Dendritic cell treated with granulocyte-macrophage colony-stimulating factor and Interleukin-4, amounts not matched to agents 40 ng/mL and 50 ng/mL, for 4 days (primary cell): ENCODE measurements around the gene KIRREL3.

Experiments
- H3K27ac Mint-ChIP-seq: one replicate; pipeline ENCODE4 v1.8.0; 2022; ENCODE audit warnings: mild to moderate bottlenecking, mixed read lengths
- H3K27me3 Mint-ChIP-seq: one replicate; pipeline ENCODE4 v1.8.0; 2022; ENCODE audit warnings: mild to moderate bottlenecking, mixed read lengths
- H3K36me3 Mint-ChIP-seq: one replicate; pipeline ENCODE4 v1.8.0; 2022; ENCODE audit warnings: low read depth, mixed read lengths
- H3K4me1 Mint-ChIP-seq: one replicate; pipeline ENCODE4 v1.8.0; 2022; ENCODE audit warnings: low read depth, mixed read lengths
- H3K4me3 Mint-ChIP-seq: one replicate; pipeline ENCODE4 v1.8.0; 2022; ENCODE audit warnings: mild to moderate bottlenecking, moderate library complexity, mixed read lengths
- H3K9me3 Mint-ChIP-seq: one replicate; pipeline ENCODE4 v1.8.0; 2022; ENCODE audit warnings: mixed read lengths
- intact Hi-C: fragments of 100-400 bp; cut with micrococcal nuclease; formaldehyde crosslinking; loops from one replicate; pipeline ENCODE4 v1.15.0; 2022

Gene KIRREL3

DNA sequence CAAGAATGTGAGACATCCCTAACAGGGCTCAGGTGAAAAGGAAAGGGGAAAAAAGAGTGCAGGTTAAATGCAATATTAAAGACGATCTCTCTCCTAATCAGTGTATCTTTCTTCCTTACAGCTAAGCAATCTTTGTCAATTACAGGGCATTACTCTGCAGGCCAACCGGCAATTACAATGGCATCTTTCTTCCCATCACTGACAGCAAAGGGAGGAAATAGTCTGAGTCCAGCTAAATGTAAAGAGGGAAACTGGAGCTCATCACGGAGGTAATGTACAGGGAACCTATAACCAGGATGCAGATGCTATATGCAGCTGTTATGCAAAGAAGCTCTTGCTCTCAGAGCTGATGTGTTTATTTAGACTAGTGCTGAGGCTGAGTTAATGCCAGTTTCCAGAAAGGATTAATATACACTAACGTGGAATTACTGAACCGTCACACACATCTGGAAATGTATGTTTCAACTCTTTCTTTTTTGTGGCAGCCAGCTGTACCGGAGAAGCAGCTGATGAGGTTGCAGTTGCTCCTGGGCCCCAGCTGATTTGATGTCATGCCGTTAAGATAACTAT is 121.6 kb downstream of the KIRREL3 start:
- Mint-ChIP-seq H3K27me3 (peaks cover 1% of the 10 kb centered on the region), H3K4me1 (no peaks in the 10 kb centered on the region), H3K4me3 (no peak overlapping the region), H3K27ac (no peak overlapping the region), H3K9me3 (no peaks in the 10 kb centered on the region), H3K36me3 (no peaks in the 10 kb centered on the region)
- intact Hi-C loops, result no loop called here

- Mint-ChIP-seq H3K9me3 (no peaks in the 10 kb centered on the region), H3K27me3 (peaks cover 1% of the 10 kb centered on the region), H3K36me3 (no peaks in the 10 kb centered on the region), H3K4me3 (no peak overlapping the region), H3K4me1 (no peaks in the 10 kb centered on the region), H3K27ac (no peak overlapping the region)
- intact Hi-C loops, result no loop called here
Observed at GRCh38 chr11:126874831-126875230, 125.7 kb downstream of the KIRREL3 start.

DNA sequence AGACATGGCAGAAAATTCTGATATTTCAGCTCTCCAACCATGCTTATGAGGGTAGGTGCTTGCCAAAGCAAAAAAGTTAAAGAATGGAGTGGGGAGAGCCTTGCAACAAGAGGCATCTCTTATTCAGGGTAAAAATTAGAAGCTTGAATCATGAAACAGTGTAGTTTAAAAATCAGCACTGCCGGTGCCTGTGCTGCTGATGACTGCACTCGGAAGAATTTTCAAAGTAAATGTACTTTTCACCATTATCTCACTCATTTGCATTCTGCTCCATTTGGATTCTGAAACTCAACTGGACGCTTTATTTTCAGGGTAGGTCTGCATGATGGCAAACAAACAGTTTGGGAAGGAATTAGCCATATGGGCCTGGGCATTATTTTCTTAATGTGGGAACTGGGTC is 126.3 kb downstream of the KIRREL3 start:
- intact Hi-C loops, result no loop called here
- Mint-ChIP-seq H3K4me1 (no peaks in the 10 kb centered on the region), H3K27ac (no peak overlapping the region), H3K9me3 (no peaks in the 10 kb centered on the region), H3K36me3 (no peaks in the 10 kb centered on the region), H3K4me3 (no peak overlapping the region), H3K27me3 (peaks cover 1% of the 10 kb centered on the region)

GRCh38 chr11:126871792-126872191 is 128.8 kb downstream of the KIRREL3 start:
- H3K36me3 Mint-ChIP-seq, result no peaks in the 10 kb centered on the region
- H3K4me3 Mint-ChIP-seq, result no peak overlapping the region
- H3K4me1 Mint-ChIP-seq, result no peaks in the 10 kb centered on the region
- H3K27ac Mint-ChIP-seq, result no peak overlapping the region
- peaks cover 1% of the 10 kb centered on the region for H3K27me3 Mint-ChIP-seq
- H3K9me3 Mint-ChIP-seq, result no peaks in the 10 kb centered on the region
- intact Hi-C loops, result no loop called here

GRCh38 chr11:126870021-126870420 is 130.5 kb downstream of the KIRREL3 start:
- H3K9me3 Mint-ChIP-seq, result no peaks in the 10 kb centered on the region
- H3K4me3 Mint-ChIP-seq, result no peak overlapping the region
- no peaks in the 10 kb centered on the region for H3K36me3 Mint-ChIP-seq
- intact Hi-C loops, result no loop called here
- H3K27ac Mint-ChIP-seq, result no peak overlapping the region
- no peaks in the 10 kb centered on the region for H3K4me1 Mint-ChIP-seq
- H3K27me3 Mint-ChIP-seq, result no peaks in the 10 kb centered on the region

DNA sequence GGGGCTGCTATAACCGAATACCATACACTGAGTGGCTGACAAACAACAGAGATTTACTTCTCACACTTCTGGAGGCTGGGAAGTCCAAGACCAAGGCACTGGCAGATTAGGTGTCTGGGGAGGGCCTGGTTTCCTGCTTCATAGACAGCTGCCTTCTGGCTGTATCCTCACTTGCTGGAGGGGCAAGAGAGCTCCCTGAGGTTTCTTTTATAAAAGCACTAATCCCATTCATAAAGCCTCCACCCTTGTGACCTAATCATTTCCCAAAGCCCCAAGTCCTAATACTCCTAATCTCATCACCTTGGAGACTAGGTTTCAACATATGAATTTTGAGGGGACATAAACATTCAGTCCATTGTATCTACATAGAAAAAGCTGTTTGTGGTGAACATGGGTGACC is 131.8 kb downstream of the KIRREL3 start:
- no peak overlapping the region for H3K27ac Mint-ChIP-seq
- no peaks in the 10 kb centered on the region for H3K9me3 Mint-ChIP-seq
- H3K27me3 Mint-ChIP-seq, result no peaks in the 10 kb centered on the region
- intact Hi-C loops, result no loop called here
- H3K4me1 Mint-ChIP-seq, result no peaks in the 10 kb centered on the region
- no peak overlapping the region for H3K4me3 Mint-ChIP-seq
- no peaks in the 10 kb centered on the region for H3K36me3 Mint-ChIP-seq

DNA sequence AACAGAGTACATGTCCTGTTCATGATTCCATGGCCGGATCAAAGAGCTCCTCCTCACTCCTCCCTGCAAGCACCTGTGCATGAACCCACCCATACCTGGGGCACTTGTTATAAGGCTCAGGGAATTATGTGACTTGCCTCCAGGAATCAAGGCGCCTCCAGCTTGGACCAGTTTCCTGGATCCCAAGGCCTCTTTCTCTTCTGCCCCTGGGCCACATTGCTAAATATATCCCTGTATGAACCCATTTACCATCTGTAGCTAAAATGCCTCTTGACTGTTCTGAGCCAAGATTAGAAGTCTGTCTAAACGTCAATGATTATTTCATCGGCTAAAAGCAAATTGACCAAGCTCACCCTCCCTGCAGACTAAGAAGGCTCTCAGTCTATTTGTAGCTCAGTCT is 135.6 kb downstream of the KIRREL3 start:
- Mint-ChIP-seq H3K27ac (no peak overlapping the region), H3K27me3 (no peaks in the 10 kb centered on the region), H3K4me1 (no peaks in the 10 kb centered on the region), H3K9me3 (no peaks in the 10 kb centered on the region), H3K4me3 (no peak overlapping the region), H3K36me3 (no peaks in the 10 kb centered on the region)
- intact Hi-C loops, result no loop called here

- no peak overlapping the region for H3K4me3 Mint-ChIP-seq
- no peaks in the 10 kb centered on the region for H3K36me3 Mint-ChIP-seq
- no peaks in the 10 kb centered on the region for H3K4me1 Mint-ChIP-seq
- intact Hi-C loops, result no loop called here
- H3K27me3 Mint-ChIP-seq, result no peaks in the 10 kb centered on the region
- H3K9me3 Mint-ChIP-seq, result no peaks in the 10 kb centered on the region
- no peak overlapping the region for H3K27ac Mint-ChIP-seq
Observed at GRCh38 chr11:126863294-126863997, 137.1 kb downstream of the KIRREL3 start.

- Mint-ChIP-seq H3K9me3 (no peaks in the 10 kb centered on the region), H3K27ac (no peak overlapping the region), H3K4me3 (no peak overlapping the region), H3K27me3 (no peaks in the 10 kb centered on the region), H3K4me1 (no peaks in the 10 kb centered on the region), H3K36me3 (no peaks in the 10 kb centered on the region)
- intact Hi-C loops, result no loop called here
Observed at GRCh38 chr11:126862664-126863243, 137.8 kb downstream of the KIRREL3 start.

- Mint-ChIP-seq H3K9me3 (no peaks in the 10 kb centered on the region), H3K4me1 (no peaks in the 10 kb centered on the region), H3K27me3 (no peaks in the 10 kb centered on the region), H3K4me3 (no peak overlapping the region), H3K27ac (no peak overlapping the region), H3K36me3 (no peaks in the 10 kb centered on the region)
- intact Hi-C loops, result no loop called here
Observed at GRCh38 chr11:126861796-126862459, 138.6 kb downstream of the KIRREL3 start.

- no peaks in the 10 kb centered on the region for H3K27me3 Mint-ChIP-seq
- H3K4me1 Mint-ChIP-seq, result no peaks in the 10 kb centered on the region
- no peaks in the 10 kb centered on the region for H3K36me3 Mint-ChIP-seq
- intact Hi-C loops, result no loop called here
- no peaks in the 10 kb centered on the region for H3K9me3 Mint-ChIP-seq
- no peak overlapping the region for H3K27ac Mint-ChIP-seq
- H3K4me3 Mint-ChIP-seq, result no peak overlapping the region
Observed at GRCh38 chr11:126857860-126858808, 142.4 kb downstream of the KIRREL3 start.

GRCh38 chr11:126855536-126855935 is 145.0 kb downstream of the KIRREL3 start:
- Mint-ChIP-seq H3K27me3 (no peaks in the 10 kb centered on the region), H3K4me1 (no peaks in the 10 kb centered on the region), H3K9me3 (no peaks in the 10 kb centered on the region), H3K4me3 (no peak overlapping the region), H3K27ac (no peak overlapping the region), H3K36me3 (no peaks in the 10 kb centered on the region)
- intact Hi-C loops, result no loop called here

DNA sequence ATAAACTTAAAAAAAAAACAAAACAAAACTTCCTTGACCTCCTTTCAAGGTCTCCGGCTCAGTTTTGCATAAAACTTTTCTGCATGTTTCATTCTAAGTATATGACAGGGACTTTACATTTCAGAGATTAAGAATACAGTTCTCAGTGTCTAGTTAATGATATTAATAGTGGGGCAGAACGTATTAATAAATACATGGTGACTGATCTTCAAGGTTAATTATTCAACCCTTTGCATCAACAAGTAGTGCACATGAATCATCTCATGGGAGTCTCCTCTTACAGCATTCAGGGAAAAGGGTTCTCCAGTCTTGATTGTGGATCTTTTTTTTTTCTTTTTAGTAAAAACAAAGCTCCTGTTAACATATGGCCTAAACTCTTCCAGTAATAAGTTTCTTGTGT is 146.8 kb downstream of the KIRREL3 start:
- intact Hi-C loops, result no loop called here
- no peaks in the 10 kb centered on the region for H3K4me1 Mint-ChIP-seq
- H3K27ac Mint-ChIP-seq, result no peak overlapping the region
- no peaks in the 10 kb centered on the region for H3K27me3 Mint-ChIP-seq
- H3K4me3 Mint-ChIP-seq, result no peak overlapping the region
- H3K36me3 Mint-ChIP-seq, result no peaks in the 10 kb centered on the region
- H3K9me3 Mint-ChIP-seq, result no peaks in the 10 kb centered on the region
